ENCODE results near the gene RIT2.
"Not testable (repeated sequence)": the region's sequence is repeated elsewhere in the genome, so short reads cannot be mapped to it uniquely, and the experiment has no call there.

Gene RIT2

GRCh38 chr18:42745171-42745570 lies 370.3 kb downstream of the RIT2 start:
- DNase-seq, result no peak

GRCh38 chr18:42743373-42744138 lies 371.9 kb downstream of the RIT2 start:
- no peak for DNase-seq

- DNase-seq, result no peak
Measured at GRCh38 chr18:42742969-42743368, 372.5 kb downstream of the RIT2 start.

GRCh38 chr18:42742474-42742873 lies 373.0 kb downstream of the RIT2 start:
- DNase-seq, result no peak

- not testable (repeated sequence) for DNase-seq
Measured at GRCh38 chr18:42741805-42742347, 373.6 kb downstream of the RIT2 start.

GRCh38 chr18:42741299-42741698 lies 374.2 kb downstream of the RIT2 start:
- DNase-seq, result not testable (repeated sequence)

- DNase-seq, result no peak
Measured at GRCh38 chr18:42736074-42736473, 379.4 kb downstream of the RIT2 start.

GRCh38 chr18:42734520-42734919 lies 381.0 kb downstream of the RIT2 start:
- DNase-seq, result no peak

- DNase-seq, result no peak
Measured at GRCh38 chr18:42730272-42730671, 385.2 kb downstream of the RIT2 start.

- DNase-seq, result peak; percentile 71
Measured at GRCh38 chr18:42719221-42719620, 396.3 kb downstream of the RIT2 start.

- no peak for DNase-seq
Measured at GRCh38 chr18:42712065-42712464, 403.4 kb downstream of the RIT2 start.

- DNase-seq, result no peak
Measured at GRCh38 chr18:42707080-42707479, 408.4 kb downstream of the RIT2 start.

GRCh38 chr18:42706618-42707017 lies 408.9 kb downstream of the RIT2 start:
- DNase-seq, result no peak

GRCh38 chr18:42706029-42706608 lies 409.4 kb downstream of the RIT2 start:
- no peak for DNase-seq
